ENCODE results near the gene ALKBH8. TPM values are rescaled to one million over a fixed set of nuclear protein-coding genes. Genes with fewer than 3 reads are reported as not detected.

The ALKBH8 gene
- total RNA-seq, 2 donors from 2014 or later: 2.6 to 3.6 TPM

- Histone ChIP-seq H3K4me3 (no peak overlapping the region), H3K4me1 (no peaks in the 10 kb centered on the region), H3K27me3 (no peaks in the 10 kb centered on the region), H3K9me3 (no peaks in the 10 kb centered on the region), H3K36me3 (replicated peaks in 1 of 2; ENCODE audit: insufficient read depth in 1 of 2, low read depth in 2 of 2) (no peaks in the 10 kb centered on the region), H3K27ac (no peak overlapping the region)
- 64 to 75% methylated on average over 3 of the region's 3 CpGs for WGBS, 2 donors
- no peak for ATAC-seq
- intact Hi-C loops (cut with DNase I): no loop called here
- DNase-seq: no peak
- TF ChIP-seq POLR2A (IDR thresholded peaks at IDR 0.05): no peak
Observed at GRCh38 chr11:107606141-107606540, 40.6 kb upstream of the ALKBH8 start.

- WGBS, 2 donors: 80 to 88% methylated on average over 9 of the region's 9 CpGs
- no peak for DNase-seq
- ATAC-seq: no peak
- peaks cover 0 to 4% of the 10 kb centered on the region in 2 donors for H3K27me3 ChIP-seq
- TF ChIP-seq CTCF (IDR thresholded peaks at IDR 0.05): no peak
- TF ChIP-seq POLR2A (IDR thresholded peaks at IDR 0.05): no peak
- no peaks in the 10 kb centered on the region for H3K9me3 ChIP-seq
- intact Hi-C loops (cut with DNase I): no loop called here
- H3K36me3 ChIP-seq (replicated peaks in 1 of 2; ENCODE audit: insufficient read depth in 1 of 2, low read depth in 2 of 2): no peaks in the 10 kb centered on the region
- no peak overlapping the region for H3K27ac ChIP-seq
- H3K4me1 ChIP-seq: no peaks in the 10 kb centered on the region
- no peak overlapping the region for H3K4me3 ChIP-seq
Observed at GRCh38 chr11:107605061-107606006, 39.8 kb upstream of the ALKBH8 start.

GRCh38 chr11:107598225-107599139 is 32.9 kb upstream of the ALKBH8 start:
- WGBS, 2 donors: 55 to 69% methylated on average over 5 to 6 of the region's 6 CpGs
- TF ChIP-seq POLR2A (IDR thresholded peaks at IDR 0.05) (no peak), CTCF (IDR thresholded peaks at IDR 0.05) (no peak)
- no peak for ATAC-seq

GRCh38 chr11:107594736-107595135 is 29.2 kb upstream of the ALKBH8 start:
- intact Hi-C loops (cut with DNase I): no loop called here
- Histone ChIP-seq H3K36me3 (replicated peaks in 1 of 2; ENCODE audit: insufficient read depth in 1 of 2, low read depth in 2 of 2) (no peaks in the 10 kb centered on the region), H3K27me3 (peaks cover 11 to 26% of the 10 kb centered on the region in 2 donors), H3K9me3 (no peaks in the 10 kb centered on the region), H3K4me3 (no peak overlapping the region), H3K4me1 (peaks cover 25% of the 10 kb centered on the region), H3K27ac (no peak overlapping the region)
- TF ChIP-seq CTCF (IDR thresholded peaks at IDR 0.05) (no peak), POLR2A (IDR thresholded peaks at IDR 0.05) (no peak)
- ATAC-seq: no peak
- DNase-seq: no peak
- 43 to 44% methylated on average over 2 of the region's 2 CpGs for WGBS, 2 donors

More at GRCh38 chr11:107598225-107599139, 32.9 kb upstream of the ALKBH8 start:
- Histone ChIP-seq H3K36me3 (replicated peaks in 1 of 2; ENCODE audit: insufficient read depth in 1 of 2, low read depth in 2 of 2) (no peaks in the 10 kb centered on the region), H3K27ac (no peak overlapping the region), H3K4me1 (no peaks in the 10 kb centered on the region), H3K4me3 (no peak overlapping the region), H3K9me3 (no peaks in the 10 kb centered on the region), H3K27me3 (peaks cover 0 to 8% of the 10 kb centered on the region in 2 donors)
- intact Hi-C loops (cut with DNase I): no loop called here
- no peak for DNase-seq

- no peak overlapping the region for H3K27ac ChIP-seq
- no peak for ATAC-seq
- H3K4me3 ChIP-seq: no peak overlapping the region
- peaks cover 11 to 31% of the 10 kb centered on the region in 2 donors for H3K27me3 ChIP-seq
- DNase-seq: no peak
- H3K36me3 ChIP-seq (replicated peaks in 1 of 2; ENCODE audit: insufficient read depth in 1 of 2, low read depth in 2 of 2): no peaks in the 10 kb centered on the region
- no peaks in the 10 kb centered on the region for H3K9me3 ChIP-seq
- H3K4me1 ChIP-seq: peaks cover 26% of the 10 kb centered on the region
- 14 to 22% methylated on average over 4 of the region's 4 CpGs for WGBS, 2 donors
- intact Hi-C loops (cut with DNase I): no loop called here
- TF ChIP-seq CTCF (IDR thresholded peaks at IDR 0.05) (no peak), POLR2A (IDR thresholded peaks at IDR 0.05) (no peak)
Observed at GRCh38 chr11:107593951-107594350, 28.4 kb upstream of the ALKBH8 start.
